Right atrium auricular region (tissue), 2 donors: Measurements from ENCODE around the gene TNFSF9. TPM values are rescaled to one million over a fixed set of nuclear protein-coding genes. Genes with fewer than 3 reads are reported as not detected.
"Not testable (repeated sequence)": the region's sequence is repeated elsewhere in the genome, so short reads cannot be mapped to it uniquely, and the experiment has no call there.

ENCODE experiments used
- DNase-seq: peaks from one replicate; pipeline ENCODE4 v3.0.0-alpha.2; 2019; ENCODE audit warnings: low spot score
- H3K27ac ChIP-seq, 2 donors: fragments of 200-600 bp; sonication (generic); 1 replicate in 1 of 2; 2 replicates in 1 of 2; pipeline ENCODE4 v1.5.1; 2016 to 2019
- H3K27me3 ChIP-seq, 2 donors: fragments of 200-600 bp; sonication (generic); one replicate each; pipeline versions ENCODE4 v1.5.1 to v1.6.0; 2017 to 2019
- H3K36me3 ChIP-seq: fragments of 200-600 bp; sonication (generic); one replicate; pipeline ENCODE4 v1.5.1; 2016
- H3K4me1 ChIP-seq, 2 donors: fragments of 200-600 bp; sonication (generic); one replicate each; pipeline versions ENCODE4 v1.5.1 to v1.6.0; 2017 to 2019
- H3K4me3 ChIP-seq, 2 donors: fragments of 200-600 bp; sonication (generic); 1 replicate in 1 of 2; 2 replicates in 1 of 2; pipeline ENCODE4 v1.5.1; 2017 to 2019; ENCODE audit warnings: mild to moderate bottlenecking in 1 of 2, moderate library complexity in 1 of 2
- H3K9me3 ChIP-seq, 2 donors: fragments of 200-600 bp; sonication (generic); one replicate each; pipeline ENCODE4 v1.5.1; 2019
- total RNA-seq, 2 donors: library from RNA; depleted of rRNA; stranded (reverse); fragments of >200 nt; gene quantifications; one replicate each; pipeline ENCODE4 v1.1.0, GENCODE V29; 2016
- TF ChIP-seq, protein P1 (sequence below), 2 donors: fragments of 200-600 bp; sonication (generic); IDR thresholded peaks; one replicate each; pipeline ENCODE4 v1.5.1; 2019; ENCODE audit warnings: antibody characterized with exemption in 2 of 2

Gene TNFSF9
- total RNA-seq, 2 donors from 2014 or later = 0.43 TPM; not detected in 1

DNA sequence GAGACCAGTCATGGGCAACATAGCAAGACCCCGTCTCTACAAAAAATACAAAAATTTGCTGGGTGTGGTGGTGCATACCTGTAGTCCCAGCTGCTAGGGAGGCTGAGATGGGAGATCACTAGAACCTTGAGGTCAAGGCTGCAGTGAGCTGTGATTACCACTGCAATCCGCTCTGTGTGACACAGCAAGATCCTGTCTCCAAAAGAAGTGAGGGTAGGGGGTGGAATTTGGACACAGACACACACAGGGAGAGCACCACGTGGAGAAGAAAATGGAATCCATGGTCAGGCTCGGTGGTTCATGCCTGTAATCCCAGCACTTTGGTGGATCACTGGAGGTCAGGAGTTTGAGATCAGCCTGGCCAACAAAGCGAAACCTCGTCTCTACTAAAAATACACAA lies 8.7 kb downstream of the TNFSF9 start:
- H3K27me3 ChIP-seq = no peaks in the 10 kb centered on the region
- DNase-seq = no peak
- TF ChIP-seq, protein P1, sequence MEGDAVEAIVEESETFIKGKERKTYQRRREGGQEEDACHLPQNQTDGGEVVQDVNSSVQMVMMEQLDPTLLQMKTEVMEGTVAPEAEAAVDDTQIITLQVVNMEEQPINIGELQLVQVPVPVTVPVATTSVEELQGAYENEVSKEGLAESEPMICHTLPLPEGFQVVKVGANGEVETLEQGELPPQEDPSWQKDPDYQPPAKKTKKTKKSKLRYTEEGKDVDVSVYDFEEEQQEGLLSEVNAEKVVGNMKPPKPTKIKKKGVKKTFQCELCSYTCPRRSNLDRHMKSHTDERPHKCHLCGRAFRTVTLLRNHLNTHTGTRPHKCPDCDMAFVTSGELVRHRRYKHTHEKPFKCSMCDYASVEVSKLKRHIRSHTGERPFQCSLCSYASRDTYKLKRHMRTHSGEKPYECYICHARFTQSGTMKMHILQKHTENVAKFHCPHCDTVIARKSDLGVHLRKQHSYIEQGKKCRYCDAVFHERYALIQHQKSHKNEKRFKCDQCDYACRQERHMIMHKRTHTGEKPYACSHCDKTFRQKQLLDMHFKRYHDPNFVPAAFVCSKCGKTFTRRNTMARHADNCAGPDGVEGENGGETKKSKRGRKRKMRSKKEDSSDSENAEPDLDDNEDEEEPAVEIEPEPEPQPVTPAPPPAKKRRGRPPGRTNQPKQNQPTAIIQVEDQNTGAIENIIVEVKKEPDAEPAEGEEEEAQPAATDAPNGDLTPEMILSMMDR (IDR thresholded peaks at IDR 0.05) = no peak

DNA sequence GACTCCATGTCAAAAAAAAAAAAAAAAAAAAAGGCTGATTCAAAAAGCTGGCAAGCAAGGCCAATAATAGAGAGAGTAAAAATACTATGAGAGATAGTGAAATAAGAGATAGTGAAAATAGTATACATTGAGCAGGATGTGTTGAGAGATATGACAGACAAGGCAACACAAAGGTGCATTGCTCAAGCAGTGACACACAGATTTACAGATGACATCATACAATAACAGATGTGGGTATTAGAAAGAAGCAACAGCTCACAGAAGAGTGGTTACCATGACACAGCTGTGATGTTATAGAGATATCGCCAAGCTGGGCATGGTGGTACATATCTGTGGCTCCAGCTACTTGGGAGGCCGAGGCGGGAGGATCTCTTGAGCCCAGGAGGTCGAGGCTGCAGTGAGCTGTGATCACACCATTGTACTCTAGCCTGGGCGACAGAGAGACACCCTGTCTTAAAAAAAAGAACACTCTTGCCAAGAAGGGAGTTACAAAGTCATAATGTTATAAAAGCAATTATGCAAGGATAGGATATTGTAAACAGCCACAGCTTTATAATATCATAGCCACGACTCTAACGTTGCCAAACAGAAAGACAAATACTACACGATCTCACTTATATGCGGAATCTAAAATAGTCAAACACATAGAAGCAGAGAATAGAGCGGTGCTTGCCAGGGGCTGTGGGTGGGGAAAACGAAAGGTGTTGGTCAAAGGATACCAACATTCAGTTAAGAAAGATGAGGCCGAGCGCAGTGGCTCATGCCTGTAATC lies 10.3 kb downstream of the TNFSF9 start:
- no peak for DNase-seq
- no peaks in the 10 kb centered on the region for H3K4me1 ChIP-seq
- H3K4me3 ChIP-seq = no peak overlapping the region
- H3K27ac ChIP-seq = no peak overlapping the region
- H3K36me3 ChIP-seq = no peaks in the 10 kb centered on the region
- TF ChIP-seq, protein P1 (IDR thresholded peaks at IDR 0.05) = no peak
- H3K27me3 ChIP-seq = no peaks in the 10 kb centered on the region
- no peaks in the 10 kb centered on the region for H3K9me3 ChIP-seq

More for the DNA sequence above, 8.7 kb downstream of the TNFSF9 start:
- no peaks in the 10 kb centered on the region for H3K4me1 ChIP-seq
- H3K9me3 ChIP-seq = no peaks in the 10 kb centered on the region
- H3K27ac ChIP-seq = no peak overlapping the region
- no peaks in the 10 kb centered on the region for H3K36me3 ChIP-seq
- H3K4me3 ChIP-seq = no peak overlapping the region

DNA sequence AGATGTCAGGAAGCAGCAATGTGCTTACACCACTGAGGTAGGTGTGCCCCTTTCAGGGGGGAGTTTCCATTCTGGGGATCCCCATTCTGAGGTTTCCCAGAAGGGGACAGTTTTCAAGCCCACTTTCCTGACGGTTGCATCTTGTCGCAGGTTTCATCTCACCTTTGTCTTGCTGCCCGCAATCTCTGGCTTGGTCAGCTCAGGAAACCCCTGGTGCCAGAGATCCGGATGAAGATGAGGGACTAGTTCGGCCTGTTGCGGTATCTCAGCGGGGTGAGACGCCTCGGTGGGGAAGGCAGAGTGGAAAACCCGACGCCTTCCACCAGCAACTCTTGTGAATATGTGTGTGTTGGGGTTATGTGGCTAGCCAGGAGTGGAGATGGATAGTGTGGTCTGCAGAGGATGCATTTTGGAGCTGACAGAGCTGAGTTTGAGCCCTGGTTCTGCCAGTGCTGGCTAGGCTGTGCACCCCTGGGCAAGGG lies 13.1 kb downstream of the TNFSF9 start:
- Histone ChIP-seq H3K4me3 (no peak overlapping the region), H3K27ac (no peak overlapping the region), H3K4me1 (no peaks in the 10 kb centered on the region), H3K27me3 (no peaks in the 10 kb centered on the region), H3K9me3 (no peaks in the 10 kb centered on the region), H3K36me3 (no peaks in the 10 kb centered on the region)
- no peak for DNase-seq
- TF ChIP-seq, protein P1 (IDR thresholded peaks at IDR 0.05) = no peak

DNA sequence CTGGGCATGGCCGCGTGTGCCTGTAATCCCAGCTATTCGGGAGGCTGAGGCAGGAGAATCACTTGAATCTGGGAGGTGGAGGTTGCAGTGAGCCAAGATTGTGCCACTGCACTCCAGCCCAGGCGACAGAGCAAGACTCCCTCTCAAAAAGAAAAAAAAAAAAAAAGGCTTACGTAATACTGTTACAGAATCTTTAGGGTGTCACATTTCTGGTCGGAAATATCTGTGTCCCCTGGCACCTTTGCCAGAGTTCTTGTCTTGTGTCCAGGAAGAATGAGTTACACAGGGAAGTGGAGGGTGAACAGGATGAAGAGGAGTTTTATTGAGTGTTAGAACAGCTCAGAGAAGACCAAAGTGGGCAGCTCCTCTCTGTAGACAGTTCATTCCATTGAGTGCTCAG lies 19.9 kb downstream of the TNFSF9 start:
- H3K4me3 ChIP-seq, H3K27me3 ChIP-seq, H3K36me3 ChIP-seq, DNase-seq, H3K9me3 ChIP-seq, H3K27ac ChIP-seq, H3K4me1 ChIP-seq: not testable (repeated sequence)

DNA sequence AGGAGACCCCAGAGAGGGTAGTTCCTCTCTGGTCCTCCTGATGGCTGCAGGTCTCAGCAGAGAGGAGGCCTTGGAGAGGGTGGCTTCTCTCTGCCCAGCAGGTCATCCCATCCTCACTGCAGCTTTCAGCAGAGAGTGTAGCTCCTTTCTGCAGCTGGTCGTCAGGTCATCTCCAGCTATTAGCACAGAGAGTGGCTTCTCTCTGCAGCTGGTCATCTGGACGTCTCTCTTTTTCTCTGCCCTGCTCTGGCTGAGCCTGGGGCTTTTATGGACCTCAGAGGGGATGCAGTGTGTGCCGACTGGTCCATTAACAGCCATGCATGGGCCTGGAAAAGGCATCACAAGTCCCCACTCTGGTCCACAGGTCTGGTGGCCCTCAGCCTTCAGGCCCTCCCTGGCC lies 20.3 kb downstream of the TNFSF9 start:
- no peaks in the 10 kb centered on the region for H3K36me3 ChIP-seq
- H3K4me3 ChIP-seq = no peak overlapping the region
- no peak overlapping the region for H3K27ac ChIP-seq
- no peak for DNase-seq
- TF ChIP-seq, protein P1 (IDR thresholded peaks at IDR 0.05) = no peak
- no peaks in the 10 kb centered on the region for H3K9me3 ChIP-seq
- H3K4me1 ChIP-seq = no peaks in the 10 kb centered on the region
- H3K27me3 ChIP-seq = no peaks in the 10 kb centered on the region

DNA sequence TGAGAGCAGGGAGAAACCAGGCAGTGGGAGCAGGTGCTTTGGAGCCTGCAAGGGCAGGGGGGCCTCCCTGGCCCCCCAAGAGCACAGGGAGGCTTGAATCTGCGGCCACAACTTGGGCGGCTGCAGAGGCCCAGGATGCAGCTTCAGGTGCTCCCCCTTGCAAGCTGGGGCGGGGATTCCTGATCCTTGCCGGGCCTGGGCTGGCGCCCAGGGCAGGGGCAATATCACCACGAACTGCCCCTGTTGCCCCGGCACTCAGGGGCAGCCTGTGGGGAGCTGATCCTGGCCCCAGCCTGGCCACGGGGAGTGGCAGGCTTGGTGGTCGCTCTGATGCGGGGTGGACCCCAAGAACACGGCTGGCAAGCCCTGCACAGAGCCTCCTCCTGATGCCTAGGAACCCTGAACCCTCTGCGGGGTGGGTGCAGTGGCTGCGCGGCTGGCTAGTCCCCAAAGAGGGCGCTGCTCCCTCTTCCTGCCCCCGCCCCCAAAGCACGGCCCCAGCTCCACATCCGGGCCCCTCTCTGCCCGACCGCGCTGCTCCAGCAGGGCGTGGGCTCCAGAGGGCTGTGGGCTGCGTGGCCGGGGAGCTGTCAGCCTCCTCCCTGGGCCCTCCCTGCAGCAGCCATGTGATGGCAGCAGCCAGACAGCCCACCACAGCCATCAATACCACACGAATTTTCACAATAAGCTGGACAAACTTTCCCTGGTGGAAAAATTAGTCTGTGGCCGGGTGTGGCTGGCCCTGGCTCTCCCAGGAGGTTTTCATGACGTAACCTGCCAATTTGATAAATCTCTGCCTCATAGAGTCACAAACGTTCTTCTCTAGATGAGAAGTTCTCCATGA lies 21.0 kb downstream of the TNFSF9 start:
- H3K9me3 ChIP-seq = no peaks in the 10 kb centered on the region
- DNase-seq = no peak

More for the DNA sequence above, 21.0 kb downstream of the TNFSF9 start:
- H3K36me3 ChIP-seq = no peaks in the 10 kb centered on the region
- TF ChIP-seq, protein P1 (IDR thresholded peaks at IDR 0.05) = peak in 1 of 2 donors; percentile 9
- no peak overlapping the region for H3K4me3 ChIP-seq
- no peaks in the 10 kb centered on the region for H3K27me3 ChIP-seq
- no peaks in the 10 kb centered on the region for H3K4me1 ChIP-seq
- H3K27ac ChIP-seq = no peak overlapping the region
